CD14-positive monocyte (primary cell): ENCODE measurements around the gene FAM163B. TPM values are rescaled to one million over a fixed set of nuclear protein-coding genes. Genes with fewer than 3 reads are reported as not detected.

Experiments used
- DNase-seq, 3 donors: peaks; one replicate each; pipeline ENCODE4 v3.0.0-alpha.2; 2011 to 2022
- H2AFZ ChIP-seq: 2 replicates; pipeline ENCODE4 v1.6.0; 2012; ENCODE audit warnings: mild to moderate bottlenecking, low read depth, low read length, inconsistent platforms; ENCODE audit not compliant: insufficient read depth, poor library complexity, severe bottlenecking
- H3K27ac ChIP-seq, 2 donors: 1 replicate in 1 of 2; 2 replicates in 1 of 2; pipeline ENCODE4 v1.5.1; 2012 to 2013; ENCODE audit warnings: low read length in 2 of 2, control low read depth in 1 of 2, inconsistent platforms in 1 of 2, low read depth in 1 of 2, mild to moderate bottlenecking in 1 of 2
- H3K27me3 ChIP-seq, 2 donors: one replicate each; pipeline versions ENCODE4 v1.6.0 to v1.6.1; 2011 to 2013; ENCODE audit warnings: low read length in 2 of 2; ENCODE audit not compliant: control insufficient read depth in 2 of 2, insufficient read depth in 2 of 2
- H3K36me3 ChIP-seq, 2 donors: replicated peaks in 1 of 2; 1 replicate in 1 of 2; 2 replicates in 1 of 2; pipeline versions ENCODE4 v1.5.1 to v1.6.1; 2012 to 2013; ENCODE audit warnings: low read length in 2 of 2, control low read depth in 1 of 2, inconsistent platforms in 1 of 2, mild to moderate bottlenecking in 1 of 2; ENCODE audit not compliant: insufficient read depth in 2 of 2, control insufficient read depth in 1 of 2
- H3K4me1 ChIP-seq, 2 donors: 1 replicate in 1 of 2; 2 replicates in 1 of 2; pipeline versions ENCODE4 v1.5.1 to v1.6.1; 2012 to 2013; ENCODE audit warnings: low read length in 2 of 2, control low read depth in 1 of 2, inconsistent platforms in 1 of 2, mild to moderate bottlenecking in 1 of 2, moderate library complexity in 1 of 2; ENCODE audit not compliant: insufficient read depth in 2 of 2, control insufficient read depth in 1 of 2
- H3K4me2 ChIP-seq: replicated peaks from 2 replicates; pipeline ENCODE3; 2012; ENCODE audit warnings: low read length, moderate library complexity, mild to moderate bottlenecking; ENCODE audit not compliant: poor library complexity, severe bottlenecking; ENCODE audit errors: extremely low read depth
- H3K4me3 ChIP-seq, 3 experiments: fragments of 200-600 bp in 1 of 3; sonication (generic) in 1 of 3; replicated peaks in 1 of 3; 1 replicate in 2 of 3; 2 replicates in 1 of 3; pipeline ENCODE4 v1.5.1; 2011 to 2013; ENCODE audit warnings: low read length in 3 of 3, mild to moderate bottlenecking in 3 of 3, control low read depth in 2 of 3, low read depth in 2 of 3, inconsistent platforms in 1 of 3, moderate library complexity in 1 of 3
- H3K79me2 ChIP-seq: 2 replicates; pipeline ENCODE4 v1.6.0; 2012; ENCODE audit warnings: mild to moderate bottlenecking, control low read depth, inconsistent platforms, low read length, moderate library complexity; ENCODE audit not compliant: insufficient read depth
- H3K9ac ChIP-seq: 2 replicates; pipeline ENCODE4 v1.6.0; 2017; ENCODE audit warnings: low read length, mild to moderate bottlenecking; ENCODE audit not compliant: insufficient read depth, poor library complexity, severe bottlenecking
- H3K9me3 ChIP-seq, 2 donors: replicated peaks in 1 of 2; 1 replicate in 1 of 2; 2 replicates in 1 of 2; pipeline versions ENCODE4 v1.5.1 to v1.6.1; 2012 to 2013; ENCODE audit warnings: low read length in 2 of 2, control low read depth in 1 of 2; ENCODE audit not compliant: control insufficient read depth in 1 of 2, insufficient read depth in 1 of 2
- H4K20me1 ChIP-seq: 2 replicates; pipeline ENCODE4 v1.6.0; 2012; ENCODE audit warnings: mild to moderate bottlenecking, low read length, control low read depth, moderate library complexity; ENCODE audit not compliant: insufficient read depth
- H3K27ac Mint-ChIP-seq, 7 donors: one replicate each; pipeline ENCODE4 v1.8.0; 2020; ENCODE audit warnings: mild to moderate bottlenecking in 7 of 7, mixed read lengths in 7 of 7, moderate library complexity in 6 of 7, inconsistent platforms in 2 of 7
- H3K27me3 Mint-ChIP-seq, 3 donors: one replicate each; pipeline ENCODE4 v1.8.0; 2021 to 2022; ENCODE audit warnings: low read depth in 3 of 3, mild to moderate bottlenecking in 3 of 3, mixed read lengths in 3 of 3, moderate library complexity in 3 of 3, inconsistent platforms in 1 of 3
- H3K36me3 Mint-ChIP-seq, 2 donors: one replicate each; pipeline ENCODE4 v1.8.0; 2020; ENCODE audit warnings: mixed read lengths in 2 of 2, inconsistent platforms in 1 of 2, mild to moderate bottlenecking in 1 of 2
- H3K4me1 Mint-ChIP-seq: one replicate; pipeline ENCODE4 v1.8.0; 2020; ENCODE audit warnings: mild to moderate bottlenecking, mixed read lengths
- H3K4me3 Mint-ChIP-seq, 2 donors: one replicate each; pipeline ENCODE4 v1.8.0; 2020; ENCODE audit warnings: mild to moderate bottlenecking in 2 of 2, mixed read lengths in 2 of 2, moderate library complexity in 1 of 2
- H3K9me3 Mint-ChIP-seq, 7 donors: one replicate each; pipeline ENCODE4 v1.8.0; 2020 to 2022; ENCODE audit warnings: mixed read lengths in 7 of 7, mild to moderate bottlenecking in 6 of 7, moderate library complexity in 6 of 7, inconsistent platforms in 2 of 7
- CTCF ChIP-seq: fragments of 200-600 bp; IDR thresholded peaks from one replicate; pipeline ENCODE4 v1.8.0; 2022; ENCODE audit warnings: antibody characterized with exemption, mild to moderate bottlenecking
- WGBS: methylation state at CpG from one replicate; pipeline ENCODE4 v1.1.5; 2013; ENCODE audit warnings: missing lambda C conversion rate; ENCODE audit not compliant: insufficient coverage; 5-methylcytosine and 5-hydroxymethylcytosine counted together
- intact Hi-C, 2 donors: fragments of 100-400 bp; cut with micrococcal nuclease; formaldehyde crosslinking; loops; one replicate each; pipeline versions ENCODE4 v1.15.0 to v1.15.1; 2023
- polyA plus RNA-seq, 3 donors: library from polyadenylated mRNA; depleted of rRNA in 1 of 3; unstranded in 2 of 3; stranded (reverse) in 1 of 3; fragments of 300-500 nt in 2 of 3; fragments of >200 nt in 1 of 3; fragmentation: Illumina TruSeq in 2 of 3; gene quantifications; 1 replicate in 2 of 3; 2 replicates in 1 of 3; pipeline ENCODE4 v1.2.3, GENCODE V29; 2012 to 2021

The FAM163B gene
- polyA plus RNA-seq, 3 donors, result not detected

- no peak overlapping the region for H3K4me2 ChIP-seq
- WGBS, result 85% methylated on average over 16 of the region's 16 CpGs
- Mint-ChIP-seq H3K4me1 (no peaks in the 10 kb centered on the region), H3K27ac (no peak overlapping the region), H3K36me3 (no peaks in the 10 kb centered on the region), H3K27me3 (peaks cover 0 to 11% (median 6%) of the 10 kb centered on the region in 3 donors), H3K4me3 (no peak overlapping the region), H3K9me3 (no peaks in the 10 kb centered on the region)
- H4K20me1 ChIP-seq, result no peaks in the 10 kb centered on the region
- H3K9me3 ChIP-seq, result no peaks in the 10 kb centered on the region
- TF ChIP-seq CTCF, result no peak
- no peak overlapping the region for H3K9ac ChIP-seq
- H3K27ac ChIP-seq, result no peak overlapping the region
- no peak for DNase-seq
- intact Hi-C loops, result no loop called here
- no peaks in the 10 kb centered on the region for H3K4me1 ChIP-seq
- H3K4me3 ChIP-seq, result no peak overlapping the region
- H3K36me3 ChIP-seq, result no peaks in the 10 kb centered on the region
- H2AFZ ChIP-seq, result no peak overlapping the region
- no peaks in the 10 kb centered on the region for H3K27me3 ChIP-seq
- no peaks in the 10 kb centered on the region for H3K79me2 ChIP-seq
Measured at GRCh38 chr9:133570691-133571080, 38.5 kb downstream of the FAM163B start.

DNA sequence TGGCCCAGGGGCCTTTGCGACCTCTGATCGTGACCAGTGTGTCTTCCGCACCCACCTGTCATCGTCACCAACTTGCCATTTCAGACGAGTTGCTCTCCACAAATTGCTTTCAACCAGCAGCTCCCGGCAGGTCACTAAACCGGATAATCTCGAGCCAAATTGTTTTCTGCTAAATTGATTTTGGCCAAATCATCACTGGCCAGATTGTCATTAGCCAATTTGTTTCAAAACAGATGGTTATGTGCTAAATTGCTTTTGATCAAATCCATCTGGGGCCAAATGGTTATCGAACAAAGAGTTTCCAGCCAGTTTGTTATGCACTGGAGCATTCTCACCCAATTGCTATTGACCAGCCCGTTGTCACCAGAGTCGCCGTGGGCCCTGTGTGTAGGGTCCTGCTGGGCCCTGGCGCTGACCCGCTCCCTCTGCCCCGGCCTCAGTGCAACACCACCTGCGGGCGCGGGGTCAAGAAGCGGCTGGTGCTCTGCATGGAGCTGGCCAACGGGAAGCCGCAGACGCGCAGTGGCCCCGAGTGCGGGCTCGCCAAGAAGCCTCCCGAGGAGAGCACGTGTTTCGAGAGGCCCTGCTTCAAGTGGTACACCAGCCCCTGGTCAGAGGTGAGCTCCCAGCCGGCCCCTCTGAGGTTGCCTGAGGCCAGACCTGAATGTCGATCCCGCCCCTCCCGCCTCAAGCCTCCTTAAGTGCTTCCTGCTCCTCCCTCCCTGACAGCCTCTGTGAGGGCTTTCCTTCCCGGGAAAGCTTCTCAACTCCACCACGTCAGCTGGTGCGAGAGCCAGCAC is 39.1 kb downstream of the FAM163B start:
- Histone ChIP-seq H3K9ac (no peak overlapping the region), H2AFZ (no peak overlapping the region), H3K27ac (no peak overlapping the region), H3K27me3 (no peaks in the 10 kb centered on the region), H3K79me2 (no peaks in the 10 kb centered on the region), H3K4me2 (no peak overlapping the region), H3K9me3 (no peaks in the 10 kb centered on the region), H3K36me3 (no peaks in the 10 kb centered on the region), H3K4me1 (no peaks in the 10 kb centered on the region), H4K20me1 (no peaks in the 10 kb centered on the region), H3K4me3 (no peak overlapping the region)
- intact Hi-C loops, result no loop called here
- no peak for DNase-seq
- no peaks in the 10 kb centered on the region for H3K36me3 Mint-ChIP-seq
- H3K4me3 Mint-ChIP-seq, result no peak overlapping the region
- peaks cover 0 to 10% (median 4%) of the 10 kb centered on the region in 3 donors for H3K27me3 Mint-ChIP-seq
- H3K27ac Mint-ChIP-seq, result no peak overlapping the region
- WGBS, result 72% methylated on average over 33 of the region's 36 CpGs
- no peaks in the 10 kb centered on the region for H3K4me1 Mint-ChIP-seq
- no peaks in the 10 kb centered on the region for H3K9me3 Mint-ChIP-seq
- no peak for TF ChIP-seq CTCF
